IMR-90 (cell line): ENCODE data around the gene VSNL1. TPM values are rescaled to one million over a fixed set of nuclear protein-coding genes. Genes with fewer than 3 reads are reported as not detected.

Source experiments
- ATAC-seq: fragments of 200-7000 bp; cut with Tn5 transposase; 2 replicates; pipeline ENCODE4 v1.9.1; 2020; ENCODE audit warnings: low read depth, mild to moderate bottlenecking, moderate library complexity
- BruUV-seq: library from RNA; stranded (reverse); fragments of 400-500 nt; replicated peaks from 2 replicates; lab custom pipeline; 2021; lab: Mats Ljungman, UMichigan
- CTCF ChIA-PET: fragments of 300-600 bp; formaldehyde crosslinking; extraction: SDS; loops from one replicate; lab custom pipeline; 2021; ENCODE audit warnings: antibody characterized with exemption; lab: Yijun Ruan, JAX
- POLR2A ChIA-PET: fragments of 300-600 bp; sonication (Branson Sonifier 250); formaldehyde crosslinking; loops from one replicate; lab custom pipeline; 2022; ENCODE audit warnings: antibody characterized with exemption; ENCODE audit not compliant: unreplicated experiment; lab: Charles Lee
- DNase-seq: peaks from one replicate; pipeline ENCODE4 v3.0.0; 2013
- H2AFZ ChIP-seq: replicated peaks from 2 replicates; pipeline ENCODE3; 2013; ENCODE audit warnings: low read length, mild to moderate bottlenecking; ENCODE audit not compliant: poor library complexity
- H2AK5ac ChIP-seq: 2 replicates; pipeline ENCODE4 v1.6.1; 2013; ENCODE audit warnings: low read depth, low read length, inconsistent platforms
- H2AK9ac ChIP-seq: replicated peaks from 2 replicates; pipeline ENCODE3; 2013; ENCODE audit warnings: mild to moderate bottlenecking, low read depth, low read length, moderate library complexity; ENCODE audit not compliant: poor library complexity
- H2BK120ac ChIP-seq: 2 replicates; pipeline ENCODE4 v1.6.1; 2013; ENCODE audit warnings: low read depth, low read length, inconsistent platforms
- H2BK15ac ChIP-seq: 3 replicates; pipeline ENCODE4 v1.6.1; 2013; ENCODE audit warnings: low read depth, low read length, inconsistent platforms
- H2BK20ac ChIP-seq: 2 replicates; pipeline ENCODE4 v1.6.1; 2013; ENCODE audit warnings: low read depth, mild to moderate bottlenecking, inconsistent platforms, low read length, moderate library complexity
- H2BK5ac ChIP-seq: 2 replicates; pipeline ENCODE4 v1.6.1; 2013; ENCODE audit warnings: mild to moderate bottlenecking, low read depth, low read length, inconsistent platforms; ENCODE audit not compliant: poor library complexity, severe bottlenecking
- H3K14ac ChIP-seq: replicated peaks from 2 replicates; pipeline ENCODE4 v1.6.1; 2013; ENCODE audit warnings: low read depth, low read length, inconsistent platforms
- H3K18ac ChIP-seq: 2 replicates; pipeline ENCODE4 v1.6.1; 2013; ENCODE audit warnings: low read depth, low read length, control low read depth
- H3K23ac ChIP-seq: 2 replicates; pipeline ENCODE4 v1.6.1; 2013; ENCODE audit warnings: low read depth, low read length, inconsistent platforms
- H3K27ac ChIP-seq: 2 replicates; pipeline ENCODE4 v1.5.1; 2013; ENCODE audit warnings: mild to moderate bottlenecking, control low read depth, low read length; ENCODE audit not compliant: insufficient read depth
- H3K27me3 ChIP-seq: 2 replicates; pipeline ENCODE4 v1.6.1; 2013; ENCODE audit warnings: low read length; ENCODE audit not compliant: control insufficient read depth, insufficient read depth
- H3K36me3 ChIP-seq: 2 replicates; pipeline ENCODE4 v1.6.1; 2013; ENCODE audit warnings: low read length, mixed read lengths; ENCODE audit not compliant: control insufficient read depth, insufficient read depth
- H3K4ac ChIP-seq: 2 replicates; pipeline ENCODE4 v1.6.1; 2013; ENCODE audit warnings: low read depth, low read length, inconsistent platforms
- H3K4me1 ChIP-seq: 2 replicates; pipeline ENCODE4 v1.6.1; 2013; ENCODE audit warnings: low read length, mixed read lengths; ENCODE audit not compliant: control insufficient read depth, insufficient read depth
- H3K4me2 ChIP-seq: 2 replicates; pipeline ENCODE4 v1.6.1; 2013; ENCODE audit warnings: low read depth, mild to moderate bottlenecking, control low read depth, low read length, moderate library complexity
- H3K4me3 ChIP-seq: 2 replicates; pipeline ENCODE4 v1.5.1; 2013; ENCODE audit warnings: low read depth, mild to moderate bottlenecking, control low read depth, low read length, moderate library complexity; ENCODE audit not compliant: insufficient read depth
- H3K56ac ChIP-seq: 2 replicates; pipeline ENCODE4 v1.6.1; 2013; ENCODE audit warnings: low read length, inconsistent platforms; ENCODE audit not compliant: insufficient read depth; ENCODE audit errors: extremely low read depth
- H3K79me1 ChIP-seq, 2 experiments: 2 replicates each; pipeline ENCODE4 v1.6.1; 2013; ENCODE audit warnings: low read length in 2 of 2, inconsistent platforms in 1 of 2, low read depth in 1 of 2
- H3K9ac ChIP-seq: 2 replicates; pipeline ENCODE4 v1.6.1; 2013; ENCODE audit warnings: low read depth, low read length, control low read depth
- H3K9me1 ChIP-seq: 2 replicates; pipeline ENCODE4 v1.6.1; 2013; ENCODE audit warnings: low read length, inconsistent platforms; ENCODE audit not compliant: insufficient read depth
- H3K9me3 ChIP-seq: 2 replicates; pipeline ENCODE4 v1.6.1; 2013; ENCODE audit warnings: low read length; ENCODE audit not compliant: control insufficient read depth, insufficient read depth
- H4K20me1 ChIP-seq: 2 replicates; pipeline ENCODE4 v1.6.1; 2013; ENCODE audit warnings: low read length, inconsistent platforms; ENCODE audit not compliant: insufficient read depth
- H4K5ac ChIP-seq: 2 replicates; pipeline ENCODE4 v1.6.1; 2013; ENCODE audit warnings: mild to moderate bottlenecking, low read depth, low read length, control low read depth
- H4K8ac ChIP-seq, 2 experiments: 2 replicates each; pipeline ENCODE4 v1.6.1; 2013; ENCODE audit warnings: low read depth in 2 of 2, low read length in 2 of 2, control low read depth in 1 of 2, inconsistent platforms in 1 of 2
- H4K91ac ChIP-seq: 2 replicates; pipeline ENCODE4 v1.6.1; 2013; ENCODE audit warnings: low read depth, low read length, inconsistent platforms; ENCODE audit not compliant: insufficient read depth
- ELK1 ChIP-seq: fragments of 150-350 bp; IDR thresholded peaks from 2 replicates; pipeline ENCODE4 v1.6.1; 2016; ENCODE audit warnings: low read depth, mild to moderate bottlenecking, low read length, moderate library complexity, borderline replicate concordance
- WGBS, 2 experiments: methylation state at CpG; one replicate each; pipeline versions ENCODE4 v1.1.5 to v1.1.7; 2013; ENCODE audit warnings: missing lambda C conversion rate in 2 of 2; ENCODE audit not compliant: insufficient read length in 1 of 2; ENCODE audit errors: extremely low coverage in 2 of 2; 5-methylcytosine and 5-hydroxymethylcytosine counted together
- dilution Hi-C: fragments of 300-500 bp; cut with HindIII; formaldehyde crosslinking; loops from one replicate; pipeline ENCODE4 v1.14.3; 2018; ENCODE audit warnings: low sequenced_read_pairs; ENCODE audit not compliant: unreplicated experiment
- in situ Hi-C: fragments of 300-500 bp; cut with MboI; formaldehyde crosslinking; loops from 3 replicates; pipeline ENCODE4 v1.14.3; 2019; ENCODE audit warnings: low sequenced_read_pairs, inconsistent platforms, mixed read lengths
- intact Hi-C: fragments of 100-400 bp; cut with micrococcal nuclease; formaldehyde crosslinking; loops from 2 replicates; pipeline ENCODE4 v1.10.0; 2022
- polyA plus RNA-seq, 3 experiments: library from polyadenylated mRNA; depleted of rRNA; stranded (reverse); fragments of >200 nt; gene quantifications; 2 replicates each; pipeline ENCODE4 v1.2.3, GENCODE V29; 2012; ENCODE audit warnings: low replicate concordance in 1 of 3
- total RNA-seq: library from RNA; depleted of rRNA; stranded (reverse); fragments of >200 nt; gene quantifications from 2 replicates; pipeline ENCODE4 v1.2.3, GENCODE V29; 2012

The VSNL1 gene
- total and polyA plus RNA-seq, 2 of the 4 experiments (the other 2 are of a cell fraction): 0.32 to 0.36 TPM

DNA sequence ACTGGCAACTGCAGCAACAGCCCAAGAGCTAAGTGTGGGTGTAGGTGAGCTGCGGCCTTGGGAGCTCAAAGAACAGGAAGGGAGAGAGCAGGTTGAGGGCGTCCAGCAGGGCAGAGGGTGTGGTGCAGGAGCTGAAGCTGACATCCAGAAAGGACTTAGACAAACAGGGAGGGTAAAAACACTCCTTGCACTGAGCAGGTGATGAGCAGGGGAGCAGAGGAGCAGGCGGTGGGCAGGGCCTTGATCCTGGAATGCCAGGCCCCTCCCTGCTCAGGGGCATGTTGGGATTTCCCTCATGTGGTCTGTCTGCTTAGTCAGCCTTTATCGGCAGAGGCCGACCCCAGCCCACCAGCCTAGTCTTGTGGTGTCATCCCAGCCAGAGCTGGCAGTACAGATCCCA is 63.6 kb downstream of the VSNL1 start:
- H3K9ac ChIP-seq: no peak overlapping the region
- WGBS, 2 experiments: no CpG with 5 or more reads among the region's 5 CpGs
- no peak overlapping the region for H2BK15ac ChIP-seq
- in situ Hi-C loops (no loop called here), dilution Hi-C loops (no loop called here), intact Hi-C loops (no loop called here)
- no peak overlapping the region for H2BK5ac ChIP-seq
- H3K14ac ChIP-seq: no peak overlapping the region
- no peak overlapping the region for H3K18ac ChIP-seq
- H2AFZ ChIP-seq: no peak overlapping the region
- no peak overlapping the region for H4K5ac ChIP-seq
- DNase-seq (no peak), ATAC-seq (no peak)
- peaks cover 4% of the 10 kb centered on the region; the same call in 1 of the 2 replicates for H3K27me3 ChIP-seq
- H3K36me3 ChIP-seq: no peaks in the 10 kb centered on the region
- no peak overlapping the region for H3K23ac ChIP-seq
- H4K20me1 ChIP-seq: no peaks in the 10 kb centered on the region
- no peak overlapping the region for H3K4ac ChIP-seq
- no peak overlapping the region for H4K91ac ChIP-seq
- H2AK5ac ChIP-seq: no peak overlapping the region
- TF ChIP-seq ELK1: no peak
- no TSS peak for BruUV-seq
- no peaks in the 10 kb centered on the region for H3K9me3 ChIP-seq
- H2AK9ac ChIP-seq: peak overlapping the region; percentile 62
- no peak overlapping the region for H3K56ac ChIP-seq
- CTCF ChIA-PET: no interaction called here
- no peak overlapping the region for H3K4me2 ChIP-seq
- H2BK120ac ChIP-seq: no peak overlapping the region
- no peaks in the 10 kb centered on the region for H3K4me1 ChIP-seq
- H3K4me3 ChIP-seq: no peak overlapping the region
- no peak overlapping the region for H3K27ac ChIP-seq
- POLR2A ChIA-PET: no interaction called here
- no peaks in the 10 kb centered on the region for H3K79me1 ChIP-seq
- no peaks in the 10 kb centered on the region for H3K9me1 ChIP-seq
- no peak overlapping the region for H2BK20ac ChIP-seq
- no peak overlapping the region for H4K8ac ChIP-seq
